Activated CD4-positive, alpha-beta T cell treated with anti-CD3 and anti-CD28 coated beads for 24 hours (primary cell): ENCODE data around the gene CHST6.
A peak's percentile ranks its signal among the peaks of the same experiment; 100 is the strongest.
"Not testable (repeated sequence)": the region's sequence is repeated elsewhere in the genome, so short reads cannot be mapped to it uniquely, and the experiment has no call there.

ENCODE experiments used
- DNase-seq, 2 donors: peaks; one replicate each; pipeline ENCODE4 v3.0.0-alpha.2; 2020; ENCODE audit warnings: low read depth in 2 of 2

Gene CHST6

GRCh38 chr16:75443298-75443697 is 51.9 kb downstream of the CHST6 start:
- no peak for DNase-seq

- no peak for DNase-seq
These were observed 61.4 kb downstream of the CHST6 start for GRCh38 chr16:75433732-75434413.

GRCh38 chr16:75432828-75433731 is 62.2 kb downstream of the CHST6 start, which contains the start of gene CFDP1:
CFDP1 (minus strand) TSS chr16:75433503; CDS start chr16:75433352, 151 bp downstream.
- peak; percentile 91 to 92 for DNase-seq

- no peak for DNase-seq
These were observed 65.4 kb downstream of the CHST6 start for GRCh38 chr16:75429621-75430403.

- DNase-seq: not testable (repeated sequence)
These were observed 68.7 kb downstream of the CHST6 start for GRCh38 chr16:75426524-75426923.

GRCh38 chr16:75424105-75424762 is 71.0 kb downstream of the CHST6 start:
- DNase-seq: not testable (repeated sequence)

GRCh38 chr16:75423723-75424104 is 71.5 kb downstream of the CHST6 start:
- no peak for DNase-seq
